ENCODE data around the gene PITX2. TPM values are rescaled to one million over a fixed set of nuclear protein-coding genes. Genes with fewer than 3 reads are reported as not detected.

The PITX2 gene
- total RNA-seq, 2 experiments from 2014 or later: not detected

DNA sequence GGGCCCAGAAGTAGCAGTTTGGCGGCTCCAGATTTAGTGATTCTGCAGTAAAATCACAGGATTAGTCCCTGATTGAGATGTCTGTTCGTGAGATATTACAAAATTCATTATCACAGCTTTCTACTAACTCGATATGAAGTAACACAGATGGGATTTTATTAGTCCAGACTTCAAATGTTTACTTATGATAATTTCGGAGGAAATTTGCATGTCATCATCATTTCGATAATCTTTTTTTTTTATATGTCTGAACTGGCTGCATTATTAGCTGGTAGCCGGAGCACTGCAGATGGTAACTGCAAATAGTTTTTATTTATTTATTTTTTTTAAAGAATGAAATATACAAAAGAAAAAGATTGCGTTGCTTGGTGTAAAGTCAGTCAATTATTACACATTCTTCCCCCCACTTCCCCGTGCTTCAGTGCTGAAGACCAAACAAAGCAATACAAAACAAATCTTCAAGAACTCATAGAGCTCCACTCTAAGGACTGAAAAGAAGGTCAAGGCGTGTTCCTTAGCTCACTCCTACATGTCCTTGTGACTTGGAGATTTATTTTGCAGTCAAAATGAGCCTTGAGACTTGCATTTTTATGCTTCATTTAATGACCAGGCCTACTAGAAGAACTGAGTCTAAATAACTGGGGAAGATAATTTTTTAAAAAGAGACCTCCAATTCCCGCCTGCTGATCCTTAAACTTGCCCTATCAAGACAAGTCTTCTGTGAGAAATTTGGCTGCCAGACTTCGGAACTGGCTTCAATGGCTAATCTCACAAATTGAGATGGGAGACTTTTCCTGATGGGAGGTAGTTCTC lies 11.7 kb upstream of the PITX2 start:
- ATAC-seq (no peak), DNase-seq (no peak)
- ChIA-PET POLR2A (no interaction called here), CTCF (no interaction called here)
- Mint-ChIP-seq H3K27me3 (ENCODE audit: low read depth) (peaks cover 84% of the 10 kb centered on the region), H3K36me3 (ENCODE audit: low read depth) (peaks cover 20% of the 10 kb centered on the region), H3K9me3 (ENCODE audit: insufficient read depth) (peaks cover 13% of the 10 kb centered on the region), H3K27ac (peak overlapping the region; percentile 12), H3K4me1 (ENCODE audit: low read depth) (peaks cover 8% of the 10 kb centered on the region), H3K4me3 (no peak overlapping the region)

DNA sequence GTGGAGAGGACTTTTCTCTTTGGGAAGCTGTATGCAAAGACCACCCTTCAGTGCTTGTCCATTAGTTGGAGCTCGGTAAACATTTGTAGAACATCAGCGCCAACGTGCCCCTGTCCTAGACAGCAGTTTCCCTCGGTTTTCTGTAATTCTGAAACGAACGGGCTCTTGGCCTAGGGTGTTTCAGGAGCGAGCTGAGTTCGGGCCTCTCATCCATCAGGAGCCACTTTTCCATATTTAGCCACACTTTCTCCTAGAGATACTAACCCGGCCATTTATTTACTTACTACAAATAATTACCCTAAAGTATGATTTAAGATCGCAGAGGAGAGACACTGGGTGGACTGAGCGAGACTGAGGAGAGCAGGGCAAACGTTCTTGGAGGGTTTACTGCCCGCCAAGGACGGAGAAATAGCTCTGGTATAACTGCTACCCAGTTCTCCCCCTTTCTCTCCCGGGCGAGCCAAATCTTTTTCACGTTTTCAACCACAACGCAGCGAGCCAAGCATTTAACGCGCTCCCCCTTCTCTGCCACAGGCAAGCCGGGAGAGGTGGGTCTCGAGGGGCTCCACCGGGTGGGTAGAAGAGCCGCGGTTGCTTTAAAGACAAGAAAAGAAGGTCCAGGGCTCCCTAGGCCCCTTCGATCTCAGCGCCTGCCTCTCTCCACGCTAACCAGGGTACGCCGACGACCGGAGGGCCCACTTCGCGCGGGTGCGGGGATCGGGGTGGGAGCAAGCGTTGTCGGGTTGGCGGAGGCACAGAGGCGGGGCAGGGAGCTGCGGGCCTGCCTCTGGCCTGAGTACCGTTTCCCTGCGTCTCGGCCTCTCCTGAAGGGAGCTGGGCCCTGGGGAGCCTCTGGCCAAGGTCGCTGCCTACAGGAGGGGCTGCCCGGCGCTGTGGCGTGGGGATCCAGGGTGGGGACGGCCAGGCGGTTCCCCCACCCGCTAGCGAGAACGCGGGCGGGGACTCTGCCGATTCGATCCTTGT lies 10.8 kb upstream of the PITX2 start:
- peak overlapping the region; percentile 46 for H3K27ac Mint-ChIP-seq
- POLR2A ChIA-PET: no interaction called here
- peaks cover 10% of the 10 kb centered on the region for H3K4me1 Mint-ChIP-seq (ENCODE audit: low read depth)
- H3K9me3 Mint-ChIP-seq (ENCODE audit: insufficient read depth): peaks cover 11% of the 10 kb centered on the region
- ATAC-seq (no peak), DNase-seq (no peak)
- H3K36me3 Mint-ChIP-seq (ENCODE audit: low read depth): peaks cover 24% of the 10 kb centered on the region
- CTCF ChIA-PET: interaction anchor here (1.2 kb wide), 1 partner anchor 11 kb away, joined by 4 read pairs; the partner anchor contains the start of gene PITX2
- peak overlapping the region; percentile 28 for H3K4me3 Mint-ChIP-seq
- H3K27me3 Mint-ChIP-seq (ENCODE audit: low read depth): peaks cover 83% of the 10 kb centered on the region

DNA sequence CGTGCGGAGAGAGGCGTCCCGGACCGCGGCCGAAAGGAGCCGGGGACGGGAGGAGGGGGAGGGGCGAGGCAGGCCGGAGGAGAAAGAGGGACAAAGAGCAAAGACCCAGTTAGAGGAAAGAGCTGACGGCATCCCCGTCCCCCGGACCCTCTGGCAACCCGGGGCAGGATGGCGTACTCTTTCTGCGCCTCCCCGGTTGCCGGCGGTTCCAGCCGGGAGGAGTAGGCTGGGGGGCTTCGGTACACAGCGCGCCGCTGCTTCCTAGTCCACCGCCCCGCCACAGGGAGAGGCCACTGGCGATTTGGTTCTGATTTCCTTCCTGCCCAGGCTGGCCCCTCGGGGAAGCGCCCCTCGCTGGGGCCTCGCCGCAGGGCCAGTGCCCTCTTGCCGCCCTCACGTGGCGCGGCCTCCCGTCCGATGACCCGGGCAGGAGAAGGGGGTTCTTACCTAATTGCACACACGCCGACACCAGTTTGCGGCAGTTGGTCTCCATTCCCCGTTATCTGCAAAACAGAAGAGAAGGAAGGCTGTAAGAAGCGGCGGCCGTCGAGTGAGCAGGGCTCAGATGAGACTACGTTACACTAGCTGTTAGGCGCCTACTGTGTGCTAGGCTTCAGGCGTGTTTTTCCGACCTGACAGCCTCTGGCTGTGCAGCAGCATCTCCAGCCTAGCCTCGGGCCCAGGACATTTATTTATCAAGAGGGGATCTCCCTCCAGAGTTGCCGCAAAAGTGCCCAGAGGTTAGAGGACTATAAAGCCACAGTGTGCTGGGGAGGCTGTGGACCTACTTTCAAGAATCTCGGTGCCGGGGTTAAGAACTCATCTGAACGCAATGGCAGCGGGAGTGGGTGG lies 9.9 kb upstream of the PITX2 start:
- ATAC-seq (no peak), DNase-seq (no peak)
- ChIA-PET CTCF (interaction anchor here (1.2 kb wide), 1 partner anchor 10 kb away, joined by 4 read pairs; the partner anchor contains the start of gene PITX2), POLR2A (no interaction called here)
- Mint-ChIP-seq H3K36me3 (ENCODE audit: low read depth) (peaks cover 27% of the 10 kb centered on the region), H3K4me3 (peak overlapping the region; percentile 62), H3K27me3 (ENCODE audit: low read depth) (peaks cover 82% of the 10 kb centered on the region), H3K9me3 (ENCODE audit: insufficient read depth) (peaks cover 10% of the 10 kb centered on the region), H3K4me1 (ENCODE audit: low read depth) (peaks cover 10% of the 10 kb centered on the region), H3K27ac (peak overlapping the region; percentile 85)

DNA sequence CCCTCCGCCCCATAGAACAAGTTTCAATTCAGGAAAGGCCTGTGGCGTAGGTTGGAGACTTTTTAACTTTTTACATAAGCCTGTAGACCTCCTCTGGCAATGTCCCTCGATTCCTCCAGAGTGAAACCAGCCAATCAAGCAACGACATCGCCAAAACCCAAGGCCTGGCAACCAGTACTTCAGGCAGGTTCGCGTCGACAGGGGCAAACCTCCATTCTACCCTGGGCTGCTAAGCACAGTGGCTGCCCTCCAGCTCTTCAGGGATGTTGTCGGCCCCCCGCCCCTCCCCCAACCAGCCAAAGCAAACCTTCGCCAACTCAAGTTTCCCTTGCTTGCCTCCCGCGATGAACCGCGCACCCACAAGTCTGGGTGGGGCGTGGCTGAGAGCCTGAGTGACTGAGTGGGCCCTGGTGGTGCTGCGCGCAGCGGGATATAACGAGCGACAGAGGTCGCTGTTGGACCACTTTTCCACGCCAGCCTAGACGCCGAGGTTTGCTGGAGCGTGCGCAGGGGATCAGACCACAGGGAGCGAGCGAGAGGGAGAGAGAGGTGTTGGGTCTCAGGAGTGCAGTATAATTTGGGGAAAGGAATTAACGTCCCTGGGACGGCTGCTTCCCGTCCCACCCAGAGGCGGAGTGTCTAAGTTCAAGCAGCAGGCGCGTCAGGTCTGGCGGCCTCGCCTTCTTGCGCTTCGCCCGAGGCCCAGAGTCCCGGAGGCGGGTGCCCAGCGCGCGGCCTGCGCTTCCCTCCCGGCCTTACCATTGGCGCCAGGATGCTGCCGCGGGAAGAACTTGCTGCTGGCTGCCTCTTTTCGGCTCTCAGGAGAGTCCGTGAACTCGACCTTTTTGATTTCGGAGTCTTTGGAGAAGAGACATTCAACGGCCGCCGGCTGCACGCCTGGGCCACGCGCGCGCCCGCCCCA lies 9.0 kb upstream of the PITX2 start:
- CTCF ChIA-PET: no interaction called here
- Mint-ChIP-seq H3K27me3 (ENCODE audit: low read depth) (peaks cover 82% of the 10 kb centered on the region), H3K4me1 (ENCODE audit: low read depth) (peaks cover 10% of the 10 kb centered on the region), H3K27ac (peak overlapping the region; percentile 85), H3K36me3 (ENCODE audit: low read depth) (peaks cover 22% of the 10 kb centered on the region), H3K9me3 (ENCODE audit: insufficient read depth) (peaks cover 10% of the 10 kb centered on the region), H3K4me3 (peak overlapping the region; percentile 62)
- peak; percentile 78 for ATAC-seq
- POLR2A ChIA-PET: no interaction called here
- peak; percentile 49 for DNase-seq

DNA sequence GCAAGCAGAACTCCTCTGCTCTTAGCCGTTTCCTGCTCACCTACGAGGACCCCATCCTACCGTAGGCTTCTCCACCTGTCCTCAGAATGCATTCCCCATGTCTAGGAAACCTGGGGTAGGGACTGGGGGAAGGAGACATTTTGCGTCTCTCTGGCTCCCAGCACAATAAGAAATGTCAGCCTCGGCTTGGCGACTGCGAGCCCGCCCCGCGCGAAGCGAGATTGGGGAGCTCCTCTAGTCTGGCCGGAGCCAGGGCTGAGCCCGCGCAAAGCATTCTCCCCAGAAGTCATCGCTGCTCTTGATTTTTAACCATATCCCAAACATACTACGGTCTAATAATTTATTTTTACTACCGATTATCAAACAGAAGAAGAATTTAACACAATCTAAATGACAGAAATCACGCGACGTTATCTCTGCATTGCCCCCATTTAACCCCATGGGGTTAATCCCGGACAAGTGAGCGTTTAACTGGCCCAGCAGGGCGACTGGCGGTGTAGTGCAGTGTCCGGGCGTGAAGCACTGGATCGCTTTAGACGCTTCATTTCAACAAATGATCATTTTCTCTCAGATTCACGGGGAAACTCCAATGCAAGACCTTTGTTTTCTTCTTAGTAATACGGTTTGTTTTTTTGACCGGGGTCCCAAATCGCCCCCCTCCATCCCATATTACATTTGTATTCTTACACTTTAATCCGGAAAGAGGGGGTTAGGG lies 8.0 kb upstream of the PITX2 start:
- Mint-ChIP-seq H3K9me3 (ENCODE audit: insufficient read depth) (peaks cover 10% of the 10 kb centered on the region), H3K4me1 (ENCODE audit: low read depth) (peaks cover 10% of the 10 kb centered on the region), H3K27me3 (ENCODE audit: low read depth) (peaks cover 82% of the 10 kb centered on the region), H3K4me3 (peak overlapping the region; percentile 46), H3K36me3 (ENCODE audit: low read depth) (peaks cover 22% of the 10 kb centered on the region), H3K27ac (peak overlapping the region; percentile 42)
- DNase-seq (no peak), ATAC-seq (no peak)
- ChIA-PET POLR2A (no interaction called here), CTCF (no interaction called here)

DNA sequence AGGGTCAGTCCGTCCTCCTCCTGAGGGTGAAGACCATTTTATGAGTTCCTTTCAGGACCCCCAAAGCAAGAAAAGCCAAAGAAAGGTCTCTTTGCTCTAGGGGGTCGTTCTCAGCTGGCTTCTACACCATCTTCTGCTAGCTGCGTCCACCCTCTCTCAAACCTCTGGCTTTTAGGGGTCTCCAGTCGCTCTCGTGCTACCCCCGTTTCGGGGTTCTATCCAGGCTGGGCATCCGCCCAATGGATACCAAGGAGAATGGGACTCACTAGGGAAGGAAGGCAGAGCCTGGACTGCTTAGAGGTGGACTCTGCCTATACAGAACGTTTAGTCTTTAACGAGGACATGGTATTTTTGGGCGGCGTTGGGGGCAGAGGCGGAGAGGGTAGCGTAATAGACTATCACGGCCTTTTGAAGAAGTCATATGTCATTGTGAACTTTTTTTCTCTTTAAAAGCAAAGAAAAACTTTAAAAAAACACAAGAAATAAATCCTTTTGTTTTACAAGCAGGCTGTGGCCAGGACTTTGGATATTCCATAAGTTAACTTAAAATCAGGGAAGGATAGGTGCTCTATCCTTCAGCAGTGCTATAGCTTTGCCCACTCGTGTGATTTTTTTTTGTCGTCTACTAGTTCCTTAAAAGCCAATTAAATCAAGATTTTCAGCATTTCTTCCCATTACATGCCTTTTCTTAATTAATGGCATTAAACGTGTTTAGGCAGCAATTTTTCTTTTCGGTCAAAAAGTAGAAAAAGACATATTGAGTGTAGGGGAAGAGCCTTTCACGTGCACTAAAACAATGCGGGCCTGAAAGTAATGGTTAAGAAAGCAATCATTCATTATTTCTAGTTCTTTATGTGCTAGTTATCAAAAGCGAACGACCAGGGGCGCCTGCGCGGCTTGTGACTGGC lies 7.2 kb upstream of the PITX2 start:
- CTCF ChIA-PET: no interaction called here
- POLR2A ChIA-PET: no interaction called here
- H3K27ac Mint-ChIP-seq: peak overlapping the region; percentile 42
- DNase-seq (no peak), ATAC-seq (no peak)
- peaks cover 10% of the 10 kb centered on the region for H3K9me3 Mint-ChIP-seq (ENCODE audit: insufficient read depth)
- H3K27me3 Mint-ChIP-seq (ENCODE audit: low read depth): peaks cover 86% of the 10 kb centered on the region
- peaks cover 10% of the 10 kb centered on the region for H3K4me1 Mint-ChIP-seq (ENCODE audit: low read depth)
- H3K4me3 Mint-ChIP-seq: no peak overlapping the region
- H3K36me3 Mint-ChIP-seq (ENCODE audit: low read depth): peaks cover 22% of the 10 kb centered on the region

DNA sequence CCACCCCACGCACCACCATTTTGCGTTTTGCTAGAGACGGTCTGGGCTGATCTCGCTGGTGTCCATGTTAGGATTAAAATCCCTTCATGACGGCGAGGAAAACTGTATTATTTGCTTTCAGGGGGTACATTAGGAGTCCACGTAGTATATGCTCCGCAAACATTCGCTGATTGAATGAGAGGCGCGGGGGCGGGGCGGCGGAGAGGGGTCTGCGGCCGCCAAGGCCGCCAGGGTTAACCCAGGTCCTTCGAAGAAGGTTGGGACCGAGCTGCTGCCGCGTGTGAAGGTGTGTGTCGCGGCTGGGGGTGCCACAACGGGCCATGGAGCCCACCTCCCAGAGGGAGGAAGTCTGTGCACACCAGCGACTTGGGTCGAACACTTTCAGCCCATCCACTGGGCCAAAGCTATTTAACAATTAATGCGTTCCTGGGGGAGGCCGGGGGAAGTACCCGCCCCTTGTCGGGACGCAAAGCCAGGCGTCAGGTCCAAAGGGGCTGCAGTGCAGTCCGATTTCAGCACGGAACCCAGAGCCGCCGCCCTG lies 6.4 kb upstream of the PITX2 start:
- peaks cover 10% of the 10 kb centered on the region for H3K4me1 Mint-ChIP-seq (ENCODE audit: low read depth)
- peak overlapping the region; percentile 50 for H3K27ac Mint-ChIP-seq
- ChIA-PET CTCF (no interaction called here), POLR2A (no interaction called here)
- no peak for ATAC-seq
- peaks cover 10% of the 10 kb centered on the region for H3K9me3 Mint-ChIP-seq (ENCODE audit: insufficient read depth)
- no peak for DNase-seq
- peaks cover 86% of the 10 kb centered on the region for H3K27me3 Mint-ChIP-seq (ENCODE audit: low read depth)
- peaks cover 22% of the 10 kb centered on the region for H3K36me3 Mint-ChIP-seq (ENCODE audit: low read depth)
- H3K4me3 Mint-ChIP-seq: peak overlapping the region; percentile 1

DNA sequence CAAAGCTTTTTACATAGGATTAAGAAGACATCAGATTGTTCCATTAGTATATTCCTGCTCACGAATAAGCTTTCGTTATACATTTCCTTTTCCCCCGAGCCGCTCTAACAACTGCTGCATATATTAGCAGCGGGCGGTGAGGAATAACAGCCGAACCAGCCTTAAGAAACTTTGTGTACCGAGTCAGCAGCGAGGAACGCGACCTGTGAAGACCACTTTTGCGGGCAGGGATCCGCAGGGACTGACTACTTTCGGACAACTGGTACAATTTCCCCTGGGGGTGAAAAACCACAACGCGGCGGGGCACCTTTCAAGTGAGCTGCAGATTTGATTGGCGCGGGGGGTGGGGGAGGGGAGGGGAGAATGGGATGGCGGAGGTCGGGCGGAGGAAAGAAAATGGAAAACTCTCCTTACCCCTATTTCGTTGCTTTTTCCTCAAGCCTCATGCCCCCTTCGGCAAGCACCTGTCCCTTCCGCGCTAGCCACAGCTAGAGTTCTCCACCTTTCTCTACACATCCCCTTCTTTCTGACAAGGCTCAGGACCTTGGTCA lies 5.9 kb upstream of the PITX2 start:
- CTCF ChIA-PET: no interaction called here
- DNase-seq (no peak), ATAC-seq (no peak)
- H3K4me3 Mint-ChIP-seq: peak overlapping the region; percentile 30
- peaks cover 10% of the 10 kb centered on the region for H3K9me3 Mint-ChIP-seq (ENCODE audit: insufficient read depth)
- peaks cover 22% of the 10 kb centered on the region for H3K36me3 Mint-ChIP-seq (ENCODE audit: low read depth)
- peak overlapping the region; percentile 50 for H3K27ac Mint-ChIP-seq
- POLR2A ChIA-PET: no interaction called here
- H3K27me3 Mint-ChIP-seq (ENCODE audit: low read depth): peaks cover 86% of the 10 kb centered on the region
- peaks cover 10% of the 10 kb centered on the region for H3K4me1 Mint-ChIP-seq (ENCODE audit: low read depth)

DNA sequence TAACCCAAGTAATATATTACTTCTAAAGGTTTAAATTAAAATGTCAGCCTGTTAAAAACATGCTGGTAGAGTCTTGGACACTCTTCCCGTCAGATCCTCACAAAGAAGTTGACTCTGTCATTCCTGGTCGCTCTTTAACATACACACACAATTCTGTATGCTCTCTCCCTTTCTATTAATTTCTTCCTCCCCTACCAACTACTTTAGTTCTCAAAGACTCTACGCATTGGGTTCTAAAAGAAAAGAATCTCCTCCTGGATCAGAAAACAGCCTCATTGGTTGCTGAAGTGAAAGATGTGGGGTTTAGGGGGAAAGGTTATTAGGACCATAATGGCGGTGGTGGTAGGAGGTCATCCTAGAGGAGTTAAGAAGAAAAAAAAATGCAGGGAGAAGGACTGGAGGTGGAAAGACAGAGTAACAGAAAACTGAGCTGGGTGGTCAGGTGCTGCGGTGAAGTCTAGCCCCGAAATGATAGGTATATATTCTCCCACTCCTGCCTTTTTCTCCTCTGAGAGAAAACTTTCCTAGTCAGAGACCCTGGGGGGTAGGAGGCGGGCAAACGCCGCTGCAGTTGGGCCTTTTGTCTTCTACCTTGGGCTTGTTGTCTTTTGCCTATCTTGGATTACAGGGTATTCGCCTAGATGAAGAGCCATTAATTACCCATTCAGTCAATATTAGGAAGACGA lies 5.2 kb upstream of the PITX2 start:
- Mint-ChIP-seq H3K4me1 (ENCODE audit: low read depth) (peaks cover 12% of the 10 kb centered on the region), H3K27me3 (ENCODE audit: low read depth) (peaks cover 86% of the 10 kb centered on the region), H3K27ac (peak overlapping the region; percentile 31), H3K9me3 (ENCODE audit: insufficient read depth) (peaks cover 15% of the 10 kb centered on the region), H3K4me3 (peak overlapping the region; percentile 30), H3K36me3 (ENCODE audit: low read depth) (peaks cover 23% of the 10 kb centered on the region)
- CTCF ChIA-PET: no interaction called here
- ATAC-seq (no peak), DNase-seq (no peak)
- POLR2A ChIA-PET: no interaction called here
